Naive thymus-derived CD8-positive, alpha-beta T cell (primary cell): ENCODE data around the gene STARD10. TPM values are rescaled to one million over a fixed set of nuclear protein-coding genes. Genes with fewer than 3 reads are reported as not detected.

Experiments
- ATAC-seq, 2 donors: fragments of 150-1000 bp; cut with Tn5 transposase in 1 of 2; sonication (Bioruptor Pico), chemical (Tn5 transposase) in 1 of 2; 1 replicate in 1 of 2; 2 replicates in 1 of 2; pipeline ENCODE4 v1.10.0; 2021; ENCODE audit warnings: mild to moderate bottlenecking in 2 of 2, moderate library complexity in 2 of 2
- POLR2A ChIA-PET: fragments of 350-600 bp; sonication (Branson Sonifier 250); formaldehyde crosslinking; loops from one replicate; lab custom pipeline; 2021; ENCODE audit warnings: antibody characterized with exemption; lab: Charles Lee
- DNase-seq, 10 donors: peaks; one replicate each; pipeline versions ENCODE4 v3.0.0 to v3.0.0-alpha.2; 2020 to 2022
- H3K27ac Mint-ChIP-seq, 10 donors: one replicate each; pipeline ENCODE4 v1.8.0; 2020 to 2022; ENCODE audit warnings: mild to moderate bottlenecking in 10 of 10, mixed read lengths in 10 of 10, moderate library complexity in 4 of 10, inconsistent platforms in 1 of 10
- H3K27me3 Mint-ChIP-seq, 5 donors: one replicate each; pipeline ENCODE4 v1.8.0; 2021 to 2022; ENCODE audit warnings: mixed read lengths in 5 of 5
- H3K36me3 Mint-ChIP-seq, 3 donors: one replicate each; pipeline ENCODE4 v1.8.0; 2020 to 2022; ENCODE audit warnings: mixed read lengths in 3 of 3, mild to moderate bottlenecking in 2 of 3, inconsistent platforms in 1 of 3
- H3K4me1 Mint-ChIP-seq, 4 donors: one replicate each; pipeline ENCODE4 v1.8.0; 2021 to 2022; ENCODE audit warnings: mixed read lengths in 4 of 4
- H3K4me3 Mint-ChIP-seq, 10 donors: one replicate each; pipeline ENCODE4 v1.8.0; 2020 to 2022; ENCODE audit warnings: mild to moderate bottlenecking in 10 of 10, mixed read lengths in 10 of 10, moderate library complexity in 6 of 10, inconsistent platforms in 1 of 10
- H3K9me3 Mint-ChIP-seq, 9 donors: one replicate each; pipeline ENCODE4 v1.8.0; 2020 to 2022; ENCODE audit warnings: mixed read lengths in 9 of 9, mild to moderate bottlenecking in 3 of 9, inconsistent platforms in 1 of 9, moderate library complexity in 1 of 9
- polyA plus RNA-seq, 3 donors: library from polyadenylated mRNA; unstranded; fragments of 300-500 nt; fragmentation: Illumina TruSeq; gene quantifications; one replicate each; pipeline ENCODE4 v1.2.3, GENCODE V29; 2021
- total RNA-seq, 8 experiments: library from RNA in 2 of 8; stranded (reverse) in 2 of 8; gene quantifications; one replicate each; pipeline ENCODE4 v1.2.3 and lab custom pipeline; 2021 to 2026

STARD10 gene
- total and polyA plus RNA-seq, 5 experiments from 2014 or later, result 11.8 to 16.3 (median 14.9) TPM

GRCh38 chr11:72783144-72783905 is 10.5 kb downstream of the STARD10 start:
- Mint-ChIP-seq H3K36me3 (no peaks in the 10 kb centered on the region), H3K27me3 (no peaks in the 10 kb centered on the region), H3K4me1 (peaks cover 14 to 44% (median 36%) of the 10 kb centered on the region in 4 donors), H3K27ac (peak overlapping the region in 5 of 10 donors; percentile 63 to 80 (median 76)), H3K9me3 (no peaks in the 10 kb centered on the region), H3K4me3 (peak overlapping the region in 9 of 10 donors; percentile 24 to 88 (median 81))
- DNase-seq (no peak), ATAC-seq (no peak)
- POLR2A ChIA-PET, result interaction anchor here (0.5 to 2.2 kb wide), 5 partner anchors 9 to 61 kb away, joined by 3 to 8 read pairs (median 7); partner anchors contain the start of gene STARD10

GRCh38 chr11:72782081-72782920 is 11.5 kb downstream of the STARD10 start:
- no peak for DNase-seq
- peak overlapping the region; percentile 76 to 88 (median 82) for H3K4me3 Mint-ChIP-seq
- H3K9me3 Mint-ChIP-seq, result no peaks in the 10 kb centered on the region
- peak overlapping the region in 9 of 10 donors; percentile 43 to 90 (median 78) for H3K27ac Mint-ChIP-seq
- peaks cover 12 to 37% (median 30%) of the 10 kb centered on the region in 4 donors for H3K4me1 Mint-ChIP-seq
- no peaks in the 10 kb centered on the region for H3K27me3 Mint-ChIP-seq
- POLR2A ChIA-PET, result interaction anchor here (0.6 to 2.2 kb wide), 5 partner anchors 10 to 374 kb away, joined by 3 to 8 read pairs (median 7); partner anchors contain the start of gene STARD10
- peak; percentile 45 to 54 for ATAC-seq
- no peaks in the 10 kb centered on the region for H3K36me3 Mint-ChIP-seq

- POLR2A ChIA-PET, result interaction anchor here (0.6 to 2.2 kb wide), 7 partner anchors 11 to 374 kb away, joined by 3 to 8 read pairs (median 5); partner anchors contain the start of genes ARAP1 and STARD10
- no peaks in the 10 kb centered on the region for H3K9me3 Mint-ChIP-seq
Measured at GRCh38 chr11:72781313-72782080, 12.3 kb downstream of the STARD10 start.

GRCh38 chr11:72781063-72781312 is 12.9 kb downstream of the STARD10 start:
- Mint-ChIP-seq H3K27me3 (no peaks in the 10 kb centered on the region), H3K4me3 (peak overlapping the region; percentile 23 to 87 (median 69)), H3K4me1 (peaks cover 16 to 36% (median 29%) of the 10 kb centered on the region in 4 donors), H3K27ac (peak overlapping the region in 4 of 10 donors; percentile 25 to 80 (median 41)), H3K36me3 (no peaks in the 10 kb centered on the region), H3K9me3 (no peaks in the 10 kb centered on the region)
- DNase-seq (peak in 1 of 10 donors; percentile 5), ATAC-seq (no peak)
- POLR2A ChIA-PET, result interaction anchor here (1.2 to 2.2 kb wide), 5 partner anchors 13 to 59 kb away, joined by 3 to 7 read pairs (median 5); partner anchors contain the start of gene ARAP1

More at GRCh38 chr11:72781313-72782080, 12.3 kb downstream of the STARD10 start:
- no peaks in the 10 kb centered on the region for H3K27me3 Mint-ChIP-seq
- H3K36me3 Mint-ChIP-seq, result no peaks in the 10 kb centered on the region
- peak overlapping the region; percentile 76 to 88 (median 83) for H3K4me3 Mint-ChIP-seq
- peaks cover 14 to 32% (median 29%) of the 10 kb centered on the region in 4 donors for H3K4me1 Mint-ChIP-seq
- H3K27ac Mint-ChIP-seq, result peak overlapping the region in 9 of 10 donors; percentile 43 to 90 (median 78)
- DNase-seq (peak; percentile 33 to 76 (median 56)), ATAC-seq (peak; percentile 83 to 85)

GRCh38 chr11:72780296-72781062 is 13.4 kb downstream of the STARD10 start:
- DNase-seq (no peak), ATAC-seq (no peak)
- H3K27ac Mint-ChIP-seq, result peak overlapping the region in 4 of 10 donors; percentile 7 to 54 (median 19)
- H3K4me1 Mint-ChIP-seq, result peaks cover 16 to 38% (median 29%) of the 10 kb centered on the region in 4 donors
- POLR2A ChIA-PET, result interaction anchor here (0.9 to 2.2 kb wide), 5 partner anchors 12 to 58 kb away, joined by 3 to 7 read pairs (median 4); partner anchors contain the start of gene ARAP1
- H3K9me3 Mint-ChIP-seq, result no peaks in the 10 kb centered on the region
- no peaks in the 10 kb centered on the region for H3K27me3 Mint-ChIP-seq
- peak overlapping the region; percentile 23 to 88 (median 78) for H3K4me3 Mint-ChIP-seq
- no peaks in the 10 kb centered on the region for H3K36me3 Mint-ChIP-seq

- POLR2A ChIA-PET, result interaction anchor here (0.9 to 1.6 kb wide), 3 partner anchors 11 to 363 kb away, joined by 3 to 4 read pairs (median 3); no protein-coding TSS in a partner anchor
- ATAC-seq (no peak), DNase-seq (no peak)
- Mint-ChIP-seq H3K27ac (peak overlapping the region in 6 of 10 donors; percentile 7 to 90 (median 56)), H3K36me3 (no peaks in the 10 kb centered on the region), H3K4me3 (peak overlapping the region; percentile 23 to 88 (median 76)), H3K9me3 (no peaks in the 10 kb centered on the region), H3K27me3 (no peaks in the 10 kb centered on the region), H3K4me1 (peaks cover 16 to 38% (median 34%) of the 10 kb centered on the region in 4 donors)
Measured at GRCh38 chr11:72779495-72780128, 14.2 kb downstream of the STARD10 start.

- ATAC-seq (no peak), DNase-seq (no peak)
- Mint-ChIP-seq H3K36me3 (no peaks in the 10 kb centered on the region), H3K27me3 (no peaks in the 10 kb centered on the region), H3K27ac (no peak overlapping the region), H3K4me1 (peaks cover 18 to 38% (median 34%) of the 10 kb centered on the region in 4 donors), H3K4me3 (peak overlapping the region in 6 of 10 donors; percentile 14 to 84 (median 74)), H3K9me3 (no peaks in the 10 kb centered on the region)
- POLR2A ChIA-PET, result interaction anchor here (1.0 kb wide), 1 partner anchor 364 kb away, joined by 4 read pairs; no protein-coding TSS in a partner anchor
Measured at GRCh38 chr11:72778535-72779494, 15.0 kb downstream of the STARD10 start.

GRCh38 chr11:72777755-72778278 is 16.0 kb downstream of the STARD10 start:
- Mint-ChIP-seq H3K36me3 (no peaks in the 10 kb centered on the region), H3K27ac (peak overlapping the region in 1 of 10 donors; percentile 44), H3K9me3 (no peaks in the 10 kb centered on the region), H3K4me3 (peak overlapping the region in 1 of 10 donors; percentile 24), H3K27me3 (no peaks in the 10 kb centered on the region), H3K4me1 (peaks cover 22 to 36% (median 32%) of the 10 kb centered on the region in 4 donors)
- no peak for ATAC-seq
- POLR2A ChIA-PET, result no interaction called here
- no peak for DNase-seq

- Mint-ChIP-seq H3K4me1 (peaks cover 21 to 28% (median 25%) of the 10 kb centered on the region in 4 donors), H3K36me3 (no peaks in the 10 kb centered on the region), H3K27ac (peak overlapping the region in 4 of 10 donors; percentile 4 to 71 (median 25)), H3K27me3 (no peaks in the 10 kb centered on the region), H3K4me3 (peak overlapping the region in 2 of 10 donors; percentile 3 to 41), H3K9me3 (no peaks in the 10 kb centered on the region)
- no peak for ATAC-seq
- no peak for DNase-seq
- POLR2A ChIA-PET, result no interaction called here
Measured at GRCh38 chr11:72776844-72777754, 16.7 kb downstream of the STARD10 start.
